ENCODE measurements around the gene PPP3CB.

DNA sequence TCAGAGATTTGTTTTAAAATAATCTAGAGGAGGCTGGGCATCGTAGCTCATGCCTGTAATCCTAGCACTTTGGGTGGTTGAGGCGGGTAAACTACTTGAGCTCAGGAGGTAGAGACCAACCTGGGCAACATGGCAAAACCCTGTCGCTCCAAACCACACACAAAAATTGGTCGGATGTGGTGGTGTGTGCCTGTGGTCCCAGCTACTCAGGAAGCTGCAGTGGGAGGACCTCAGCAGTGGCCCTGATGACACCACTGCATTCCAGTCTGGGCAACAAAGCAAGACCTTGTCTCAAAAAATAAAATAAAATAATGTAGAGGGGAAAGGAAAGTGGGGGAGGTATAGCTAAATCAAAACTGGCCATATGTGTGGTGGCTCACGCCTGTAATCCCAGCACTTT is 13.9 kb upstream of the PPP3CB start:
- TF ChIP-seq, protein P1, sequence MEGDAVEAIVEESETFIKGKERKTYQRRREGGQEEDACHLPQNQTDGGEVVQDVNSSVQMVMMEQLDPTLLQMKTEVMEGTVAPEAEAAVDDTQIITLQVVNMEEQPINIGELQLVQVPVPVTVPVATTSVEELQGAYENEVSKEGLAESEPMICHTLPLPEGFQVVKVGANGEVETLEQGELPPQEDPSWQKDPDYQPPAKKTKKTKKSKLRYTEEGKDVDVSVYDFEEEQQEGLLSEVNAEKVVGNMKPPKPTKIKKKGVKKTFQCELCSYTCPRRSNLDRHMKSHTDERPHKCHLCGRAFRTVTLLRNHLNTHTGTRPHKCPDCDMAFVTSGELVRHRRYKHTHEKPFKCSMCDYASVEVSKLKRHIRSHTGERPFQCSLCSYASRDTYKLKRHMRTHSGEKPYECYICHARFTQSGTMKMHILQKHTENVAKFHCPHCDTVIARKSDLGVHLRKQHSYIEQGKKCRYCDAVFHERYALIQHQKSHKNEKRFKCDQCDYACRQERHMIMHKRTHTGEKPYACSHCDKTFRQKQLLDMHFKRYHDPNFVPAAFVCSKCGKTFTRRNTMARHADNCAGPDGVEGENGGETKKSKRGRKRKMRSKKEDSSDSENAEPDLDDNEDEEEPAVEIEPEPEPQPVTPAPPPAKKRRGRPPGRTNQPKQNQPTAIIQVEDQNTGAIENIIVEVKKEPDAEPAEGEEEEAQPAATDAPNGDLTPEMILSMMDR (IDR thresholded peaks at IDR 0.05; ENCODE audit: insufficient read depth, low read length, poor library complexity, severe bottlenecking) = no peak
- TF ChIP-seq EZH2phosphoT487 (conservative IDR thresholded peaks at IDR 0.05; ENCODE audit: low read length) = no peak
